ENCODE measurements around the gene CDYL.
A peak's percentile ranks its signal among the peaks of the same experiment; 100 is the strongest.

CDYL gene

GRCh38 chr6:4801491-4802110, 25.4 kb downstream of the CDYL start:
- H3K4me3 ChIP-seq (ENCODE audit: severe bottlenecking) = no peak overlapping the region
- no peak for ATAC-seq (ENCODE audit: low read depth)
- no peak for TF ChIP-seq CTCF (IDR thresholded peaks at IDR 0.05; ENCODE audit: poor library complexity, severe bottlenecking)
- H3K27ac ChIP-seq (ENCODE audit: poor library complexity, severe bottlenecking) = no peak overlapping the region
- H3K4me1 ChIP-seq (ENCODE audit: insufficient read depth, poor library complexity, severe bottlenecking) = peaks cover 7% of the 10 kb centered on the region
- peaks cover 19% of the 10 kb centered on the region for H3K9me3 ChIP-seq (ENCODE audit: severe bottlenecking)
- H3K27me3 ChIP-seq (ENCODE audit: insufficient read depth, poor library complexity, severe bottlenecking) = no peaks in the 10 kb centered on the region
- no peak for DNase-seq (ENCODE audit: low spot score)
- H3K36me3 ChIP-seq (ENCODE audit: low read depth) = peaks cover 12% of the 10 kb centered on the region; the same call in 1 of the 2 replicates

GRCh38 chr6:4802312-4802935, 26.2 kb downstream of the CDYL start:
- Histone ChIP-seq H3K4me1 (ENCODE audit: insufficient read depth, poor library complexity, severe bottlenecking) (peaks cover 7% of the 10 kb centered on the region), H3K36me3 (ENCODE audit: low read depth) (peaks cover 12% of the 10 kb centered on the region; the same call in 1 of the 2 replicates), H3K27ac (ENCODE audit: poor library complexity, severe bottlenecking) (no peak overlapping the region), H3K27me3 (ENCODE audit: insufficient read depth, poor library complexity, severe bottlenecking) (no peaks in the 10 kb centered on the region), H3K4me3 (ENCODE audit: severe bottlenecking) (no peak overlapping the region), H3K9me3 (ENCODE audit: severe bottlenecking) (peaks cover 19% of the 10 kb centered on the region)
- DNase-seq (ENCODE audit: low spot score) (no peak), ATAC-seq (ENCODE audit: low read depth) (no peak)
- no peak for TF ChIP-seq CTCF (IDR thresholded peaks at IDR 0.05; ENCODE audit: poor library complexity, severe bottlenecking)

GRCh38 chr6:4803343-4803744, 27.1 kb downstream of the CDYL start:
- Histone ChIP-seq H3K27ac (ENCODE audit: poor library complexity, severe bottlenecking) (no peak overlapping the region), H3K27me3 (ENCODE audit: insufficient read depth, poor library complexity, severe bottlenecking) (no peaks in the 10 kb centered on the region), H3K36me3 (ENCODE audit: low read depth) (0 out of 2 replicates have a peak, but pooled peaks cover 12% of the 10 kb centered on the region), H3K4me3 (ENCODE audit: severe bottlenecking) (no peak overlapping the region), H3K4me1 (ENCODE audit: insufficient read depth, poor library complexity, severe bottlenecking) (peaks cover 7% of the 10 kb centered on the region), H3K9me3 (ENCODE audit: severe bottlenecking) (peaks cover 19% of the 10 kb centered on the region)
- no peak for DNase-seq (ENCODE audit: low spot score)
- no peak for ATAC-seq (ENCODE audit: low read depth)
- TF ChIP-seq CTCF (IDR thresholded peaks at IDR 0.05; ENCODE audit: poor library complexity, severe bottlenecking) = no peak

GRCh38 chr6:4804095-4804494, 27.9 kb downstream of the CDYL start:
- Histone ChIP-seq H3K36me3 (ENCODE audit: low read depth) (0 out of 2 replicates have a peak, but pooled peaks cover 9% of the 10 kb centered on the region), H3K4me3 (ENCODE audit: severe bottlenecking) (no peak overlapping the region), H3K27ac (ENCODE audit: poor library complexity, severe bottlenecking) (no peak overlapping the region), H3K4me1 (ENCODE audit: insufficient read depth, poor library complexity, severe bottlenecking) (peaks cover 7% of the 10 kb centered on the region), H3K9me3 (ENCODE audit: severe bottlenecking) (peaks cover 16% of the 10 kb centered on the region), H3K27me3 (ENCODE audit: insufficient read depth, poor library complexity, severe bottlenecking) (no peaks in the 10 kb centered on the region)
- DNase-seq (ENCODE audit: low spot score) (no peak), ATAC-seq (ENCODE audit: low read depth) (peak; percentile 87)
- no peak for TF ChIP-seq CTCF (IDR thresholded peaks at IDR 0.05; ENCODE audit: poor library complexity, severe bottlenecking)
